ENCODE measurements around the gene EPHB1. TPM values are rescaled to one million over a fixed set of nuclear protein-coding genes. Genes with fewer than 3 reads are reported as not detected.

Gene EPHB1
- total RNA-seq, 1 donor from 2014 or later, result 16.3 TPM

GRCh38 chr3:134934933-134935332, 139.9 kb downstream of the EPHB1 start:
- H3K36me3 Mint-ChIP-seq (ENCODE audit: unreplicated experiment), result no peaks in the 10 kb centered on the region
- no peak for DNase-seq
- H3K9me3 Mint-ChIP-seq (ENCODE audit: unreplicated experiment), result peaks cover 3% of the 10 kb centered on the region
- peaks cover 2% of the 10 kb centered on the region for H3K27me3 Mint-ChIP-seq (ENCODE audit: unreplicated experiment)
- H3K27ac Mint-ChIP-seq (ENCODE audit: unreplicated experiment), result no peak overlapping the region
- H3K4me3 Mint-ChIP-seq (ENCODE audit: unreplicated experiment), result no peak overlapping the region
- peaks cover 7% of the 10 kb centered on the region for H3K4me1 Mint-ChIP-seq (ENCODE audit: low read depth, unreplicated experiment)
- TF ChIP-seq CTCF (IDR thresholded peaks at IDR 0.05; ENCODE audit: partially characterized antibody, unreplicated experiment), result no peak

GRCh38 chr3:134937256-134938028, 142.4 kb downstream of the EPHB1 start:
- Mint-ChIP-seq H3K4me3 (ENCODE audit: unreplicated experiment) (no peak overlapping the region), H3K36me3 (ENCODE audit: unreplicated experiment) (peaks cover 6% of the 10 kb centered on the region), H3K9me3 (ENCODE audit: unreplicated experiment) (peaks cover 3% of the 10 kb centered on the region), H3K27ac (ENCODE audit: unreplicated experiment) (no peak overlapping the region), H3K4me1 (ENCODE audit: low read depth, unreplicated experiment) (peaks cover 7% of the 10 kb centered on the region), H3K27me3 (ENCODE audit: unreplicated experiment) (peaks cover 4% of the 10 kb centered on the region)
- TF ChIP-seq CTCF (IDR thresholded peaks at IDR 0.05; ENCODE audit: partially characterized antibody, unreplicated experiment), result no peak
- DNase-seq, result peak; percentile 65

GRCh38 chr3:134938029-134938525, 143.0 kb downstream of the EPHB1 start:
- peaks cover 4% of the 10 kb centered on the region for H3K27me3 Mint-ChIP-seq (ENCODE audit: unreplicated experiment)
- DNase-seq, result no peak

GRCh38 chr3:134939978-134940377, 144.9 kb downstream of the EPHB1 start:
- Mint-ChIP-seq H3K36me3 (ENCODE audit: unreplicated experiment) (peaks cover 9% of the 10 kb centered on the region), H3K9me3 (ENCODE audit: unreplicated experiment) (peaks cover 3% of the 10 kb centered on the region), H3K4me1 (ENCODE audit: low read depth, unreplicated experiment) (peaks cover 7% of the 10 kb centered on the region), H3K27ac (ENCODE audit: unreplicated experiment) (no peak overlapping the region), H3K27me3 (ENCODE audit: unreplicated experiment) (peaks cover 4% of the 10 kb centered on the region), H3K4me3 (ENCODE audit: unreplicated experiment) (no peak overlapping the region)
- no peak for TF ChIP-seq CTCF (IDR thresholded peaks at IDR 0.05; ENCODE audit: partially characterized antibody, unreplicated experiment)
- DNase-seq, result no peak

More at GRCh38 chr3:134938029-134938525, 143.0 kb downstream of the EPHB1 start:
- Mint-ChIP-seq H3K9me3 (ENCODE audit: unreplicated experiment) (peaks cover 3% of the 10 kb centered on the region), H3K36me3 (ENCODE audit: unreplicated experiment) (peaks cover 6% of the 10 kb centered on the region), H3K4me1 (ENCODE audit: low read depth, unreplicated experiment) (peaks cover 7% of the 10 kb centered on the region), H3K4me3 (ENCODE audit: unreplicated experiment) (no peak overlapping the region), H3K27ac (ENCODE audit: unreplicated experiment) (no peak overlapping the region)
- no peak for TF ChIP-seq CTCF (IDR thresholded peaks at IDR 0.05; ENCODE audit: partially characterized antibody, unreplicated experiment)

- H3K4me3 Mint-ChIP-seq (ENCODE audit: unreplicated experiment), result no peak overlapping the region
- peaks cover 4% of the 10 kb centered on the region for H3K27me3 Mint-ChIP-seq (ENCODE audit: unreplicated experiment)
- H3K27ac Mint-ChIP-seq (ENCODE audit: unreplicated experiment), result no peak overlapping the region
- H3K36me3 Mint-ChIP-seq (ENCODE audit: unreplicated experiment), result peaks cover 9% of the 10 kb centered on the region
- H3K9me3 Mint-ChIP-seq (ENCODE audit: unreplicated experiment), result peaks cover 2% of the 10 kb centered on the region
- DNase-seq, result no peak
- TF ChIP-seq CTCF (IDR thresholded peaks at IDR 0.05; ENCODE audit: partially characterized antibody, unreplicated experiment), result no peak
- peaks cover 7% of the 10 kb centered on the region for H3K4me1 Mint-ChIP-seq (ENCODE audit: low read depth, unreplicated experiment)
Observed at GRCh38 chr3:134941820-134942219, 146.8 kb downstream of the EPHB1 start.

Measured in glutamatergic neuron (in vitro differentiated cells).